Stimulated activated CD8-positive, alpha-beta memory T cell treated with anti-CD3 and anti-CD28 coated beads, Interleukin-4, amount 100 ng/mL, for 48 hours (primary cell): ENCODE results near the gene REN.

Source experiments
- DNase-seq: peaks from one replicate; pipeline ENCODE4 v3.0.0-alpha.2; 2020

Gene REN

GRCh38 chr1:204152310-204153044 is 13.7 kb downstream of the REN start:
- DNase-seq: no peak

- peak; percentile 58 for DNase-seq
These were observed 14.4 kb downstream of the REN start, which contains the start of gene ETNK2 for GRCh38 chr1:204151552-204152309. Gene ETNK2, minus strand, starts transcription at chr1:204152044. Its CDS starts 192 bp downstream, at chr1:204151852.

GRCh38 chr1:204150702-204151551 is 15.2 kb downstream of the REN start:
- DNase-seq: no peak

- DNase-seq: no peak
These were observed 16.2 kb downstream of the REN start for GRCh38 chr1:204149635-204150565.

- DNase-seq: no peak
These were observed 17.0 kb downstream of the REN start for GRCh38 chr1:204149107-204149506.

- no peak for DNase-seq
These were observed 18.4 kb downstream of the REN start for GRCh38 chr1:204147406-204148383.

- no peak for DNase-seq
These were observed 19.2 kb downstream of the REN start for GRCh38 chr1:204146965-204147364.

GRCh38 chr1:204146309-204146708 is 19.8 kb downstream of the REN start:
- no peak for DNase-seq

- DNase-seq: no peak
These were observed 21.1 kb downstream of the REN start for GRCh38 chr1:204145033-204145504.

GRCh38 chr1:204143276-204144041 is 22.7 kb downstream of the REN start:
- no peak for DNase-seq

GRCh38 chr1:204142032-204142974 is 23.8 kb downstream of the REN start:
- DNase-seq: no peak

GRCh38 chr1:204141131-204141530 is 25.0 kb downstream of the REN start:
- no peak for DNase-seq

GRCh38 chr1:204139952-204140351 is 26.2 kb downstream of the REN start:
- DNase-seq: no peak

GRCh38 chr1:204139088-204139487 is 27.0 kb downstream of the REN start:
- DNase-seq: no peak

- no peak for DNase-seq
These were observed 29.3 kb downstream of the REN start for GRCh38 chr1:204136814-204137213.

GRCh38 chr1:204134103-204134502 is 32.0 kb downstream of the REN start:
- DNase-seq: no peak

- no peak for DNase-seq
These were observed 33.4 kb downstream of the REN start for GRCh38 chr1:204132718-204133117.

- no peak for DNase-seq
These were observed 34.2 kb downstream of the REN start for GRCh38 chr1:204131978-204132377.
